ENCODE results near the gene PLCL1. TPM values are rescaled to one million over a fixed set of nuclear protein-coding genes. Genes with fewer than 3 reads are reported as not detected.

PLCL1 gene
- polyA plus RNA-seq, 3 donors = 0.69 to 1.4 (median 0.79) TPM

DNA sequence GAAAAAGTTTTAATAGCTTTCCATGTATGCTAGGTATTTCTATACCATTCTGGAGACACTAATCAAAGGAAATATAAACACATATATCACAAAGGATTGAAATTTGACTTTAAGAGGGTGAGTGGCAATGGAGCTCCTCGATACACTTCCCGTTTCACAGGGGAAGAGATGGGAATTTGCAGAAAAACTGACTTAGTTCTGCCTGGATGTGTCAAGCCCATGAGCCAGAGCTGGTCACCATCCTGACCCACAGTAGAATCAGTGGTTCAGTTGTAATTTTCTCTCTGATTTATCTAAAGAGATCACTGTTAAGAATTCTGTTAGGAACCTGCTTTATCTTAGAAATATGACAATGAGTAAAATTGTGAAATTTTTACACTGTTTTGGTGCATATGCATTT, 34.2 kb downstream of the PLCL1 start:
- no CpG with 5 or more reads among the region's 2 CpGs for WGBS (ENCODE audit: insufficient coverage)
- H3K9me3 Mint-ChIP-seq = peaks cover 0 to 8% (median 4%) of the 10 kb centered on the region in 7 donors
- peak overlapping the region in 1 of 2 donors; percentile 60 for H3K27ac ChIP-seq (ENCODE audit: low read depth in 1 of 2, low read length in 2 of 2)
- intact Hi-C loops (cut with micrococcal nuclease) = no loop called here
- no peaks in the 10 kb centered on the region for H4K20me1 ChIP-seq (ENCODE audit: insufficient read depth, low read length)
- peak overlapping the region; percentile 69 for H3K4me2 ChIP-seq (replicated peaks; ENCODE audit: extremely low read depth, low read length, poor library complexity, severe bottlenecking)
- H3K36me3 ChIP-seq (replicated peaks in 1 of 2; ENCODE audit: control insufficient read depth in 1 of 2, insufficient read depth in 2 of 2, low read length in 2 of 2) = no peaks in the 10 kb centered on the region
- H3K27me3 ChIP-seq (ENCODE audit: control insufficient read depth in 2 of 2, insufficient read depth in 2 of 2, low read length in 2 of 2) = no peaks in the 10 kb centered on the region
- H3K27me3 Mint-ChIP-seq (ENCODE audit: low read depth in 3 of 3) = no peaks in the 10 kb centered on the region
- peak in 2 of 3 donors; percentile 14 to 40 for DNase-seq
- H2AFZ ChIP-seq (ENCODE audit: insufficient read depth, low read depth, low read length, poor library complexity, severe bottlenecking) = no peak overlapping the region
- peak overlapping the region in 6 of 7 donors; percentile 46 to 83 (median 75) for H3K27ac Mint-ChIP-seq
- TF ChIP-seq, protein P1, sequence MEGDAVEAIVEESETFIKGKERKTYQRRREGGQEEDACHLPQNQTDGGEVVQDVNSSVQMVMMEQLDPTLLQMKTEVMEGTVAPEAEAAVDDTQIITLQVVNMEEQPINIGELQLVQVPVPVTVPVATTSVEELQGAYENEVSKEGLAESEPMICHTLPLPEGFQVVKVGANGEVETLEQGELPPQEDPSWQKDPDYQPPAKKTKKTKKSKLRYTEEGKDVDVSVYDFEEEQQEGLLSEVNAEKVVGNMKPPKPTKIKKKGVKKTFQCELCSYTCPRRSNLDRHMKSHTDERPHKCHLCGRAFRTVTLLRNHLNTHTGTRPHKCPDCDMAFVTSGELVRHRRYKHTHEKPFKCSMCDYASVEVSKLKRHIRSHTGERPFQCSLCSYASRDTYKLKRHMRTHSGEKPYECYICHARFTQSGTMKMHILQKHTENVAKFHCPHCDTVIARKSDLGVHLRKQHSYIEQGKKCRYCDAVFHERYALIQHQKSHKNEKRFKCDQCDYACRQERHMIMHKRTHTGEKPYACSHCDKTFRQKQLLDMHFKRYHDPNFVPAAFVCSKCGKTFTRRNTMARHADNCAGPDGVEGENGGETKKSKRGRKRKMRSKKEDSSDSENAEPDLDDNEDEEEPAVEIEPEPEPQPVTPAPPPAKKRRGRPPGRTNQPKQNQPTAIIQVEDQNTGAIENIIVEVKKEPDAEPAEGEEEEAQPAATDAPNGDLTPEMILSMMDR (IDR thresholded peaks at IDR 0.05) = no peak
- peak overlapping the region; percentile 48 to 74 for H3K4me3 Mint-ChIP-seq
- H3K9me3 ChIP-seq (replicated peaks in 1 of 2; ENCODE audit: control insufficient read depth in 1 of 2, insufficient read depth in 1 of 2, low read length in 2 of 2) = no peaks in the 10 kb centered on the region
- H3K9ac ChIP-seq (ENCODE audit: insufficient read depth, low read length, poor library complexity, severe bottlenecking) = peak overlapping the region; percentile 25
- H3K79me2 ChIP-seq (ENCODE audit: insufficient read depth, low read length) = no peaks in the 10 kb centered on the region
- peaks cover 9 to 16% of the 10 kb centered on the region in 2 donors for H3K4me1 ChIP-seq (ENCODE audit: control insufficient read depth in 1 of 2, insufficient read depth in 2 of 2, low read length in 2 of 2)
- peaks cover 13% of the 10 kb centered on the region for H3K4me1 Mint-ChIP-seq
- peak overlapping the region; percentile 27 to 66 (median 50) for H3K4me3 ChIP-seq (replicated peaks in 1 of 3; ENCODE audit: low read depth in 2 of 3, low read length in 3 of 3)
- H3K36me3 Mint-ChIP-seq = no peaks in the 10 kb centered on the region

DNA sequence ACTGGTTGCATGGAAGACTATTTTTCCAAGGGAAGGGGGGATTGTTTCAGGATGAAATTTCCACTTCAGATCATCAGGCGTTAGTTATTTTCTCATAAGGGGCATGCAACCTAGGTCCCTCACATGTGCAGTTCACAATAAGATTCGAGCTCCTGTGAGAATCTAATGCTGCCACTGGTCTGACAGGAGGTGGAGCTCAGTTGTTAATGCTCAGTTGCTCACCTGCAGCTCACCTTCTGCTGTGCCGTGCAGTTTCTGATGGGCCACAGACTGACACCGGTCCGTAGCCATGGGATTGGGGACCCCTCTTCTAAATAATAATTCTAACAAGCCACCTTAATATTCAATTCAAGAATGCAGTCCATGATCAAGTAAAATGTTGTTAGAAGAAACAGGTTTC, 34.9 kb downstream of the PLCL1 start:
- Mint-ChIP-seq H3K4me3 (no peak overlapping the region), H3K4me1 (peaks cover 13% of the 10 kb centered on the region), H3K9me3 (peaks cover 0 to 4% (median 0%) of the 10 kb centered on the region in 7 donors), H3K27me3 (ENCODE audit: low read depth in 3 of 3) (no peaks in the 10 kb centered on the region), H3K36me3 (no peaks in the 10 kb centered on the region), H3K27ac (no peak overlapping the region)
- Histone ChIP-seq H3K36me3 (replicated peaks in 1 of 2; ENCODE audit: control insufficient read depth in 1 of 2, insufficient read depth in 2 of 2, low read length in 2 of 2) (no peaks in the 10 kb centered on the region), H3K4me1 (ENCODE audit: control insufficient read depth in 1 of 2, insufficient read depth in 2 of 2, low read length in 2 of 2) (peaks cover 9 to 16% of the 10 kb centered on the region in 2 donors), H4K20me1 (ENCODE audit: insufficient read depth, low read length) (no peaks in the 10 kb centered on the region), H3K9me3 (replicated peaks in 1 of 2; ENCODE audit: control insufficient read depth in 1 of 2, insufficient read depth in 1 of 2, low read length in 2 of 2) (no peaks in the 10 kb centered on the region), H3K27ac (ENCODE audit: low read depth in 1 of 2, low read length in 2 of 2) (no peak overlapping the region), H3K4me2 (replicated peaks; ENCODE audit: extremely low read depth, low read length, poor library complexity, severe bottlenecking) (no peak overlapping the region), H3K79me2 (ENCODE audit: insufficient read depth, low read length) (no peaks in the 10 kb centered on the region), H2AFZ (ENCODE audit: insufficient read depth, low read depth, low read length, poor library complexity, severe bottlenecking) (no peak overlapping the region), H3K27me3 (ENCODE audit: control insufficient read depth in 2 of 2, insufficient read depth in 2 of 2, low read length in 2 of 2) (no peaks in the 10 kb centered on the region), H3K9ac (ENCODE audit: insufficient read depth, low read length, poor library complexity, severe bottlenecking) (no peak overlapping the region), H3K4me3 (replicated peaks in 1 of 3; ENCODE audit: low read depth in 2 of 3, low read length in 3 of 3) (no peak overlapping the region)
- intact Hi-C loops (cut with micrococcal nuclease) = no loop called here
- 89% methylated on average over 2 of the region's 5 CpGs for WGBS (ENCODE audit: insufficient coverage)
- no peak for DNase-seq
- TF ChIP-seq, protein P1 (IDR thresholded peaks at IDR 0.05) = no peak

Measured in CD14-positive monocyte (primary cell).